B cell (primary cell): ENCODE data around the gene UNC79.

Experiments used
- EZH2 ChIP-seq: IDR thresholded peaks from 2 replicates; pipeline ENCODE4 v1.6.1; 2012; ENCODE audit warnings: borderline replicate concordance, low read depth, mild to moderate bottlenecking, moderate library complexity, low read length; ENCODE audit not compliant: insufficient read depth, poor library complexity, severe bottlenecking
- TF ChIP-seq, protein P1 (sequence below): fragments of 200-600 bp; IDR thresholded peaks from one replicate; pipeline ENCODE4 v1.8.0; 2022; ENCODE audit warnings: antibody characterized with exemption, mild to moderate bottlenecking

DNA sequence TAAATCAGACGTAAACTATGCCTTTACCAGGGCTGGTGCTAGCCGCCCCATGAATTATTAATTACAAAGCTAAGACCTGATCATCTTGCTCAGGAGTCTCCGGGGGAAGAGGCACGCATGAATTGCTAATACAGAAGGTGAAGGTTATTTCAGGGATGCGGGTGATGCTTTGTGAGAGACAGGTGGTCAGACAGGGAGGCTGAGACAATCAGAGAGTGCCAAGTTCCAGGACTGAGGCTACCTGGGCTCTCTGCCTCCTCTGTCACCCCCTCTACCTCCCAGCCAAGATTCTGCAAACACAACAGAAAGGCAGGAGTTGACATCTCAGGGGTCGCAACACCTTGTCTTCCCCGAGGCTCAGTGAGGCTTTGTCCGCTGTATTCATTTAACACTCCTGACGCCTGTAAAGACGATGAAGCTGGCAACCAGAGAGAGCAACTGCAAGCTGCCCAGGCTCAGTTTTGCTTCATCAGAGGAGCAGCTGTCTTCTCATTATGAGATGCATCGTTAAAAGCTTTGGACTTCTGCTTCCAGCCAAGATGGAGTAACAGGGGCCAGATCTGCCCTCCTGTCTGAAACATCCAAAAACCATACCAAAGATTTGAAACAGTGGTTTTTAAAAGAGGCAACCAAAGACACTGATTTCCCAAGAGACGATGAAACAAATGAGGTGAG lies 311.0 kb downstream of the UNC79 start:
- TF ChIP-seq, protein P1, sequence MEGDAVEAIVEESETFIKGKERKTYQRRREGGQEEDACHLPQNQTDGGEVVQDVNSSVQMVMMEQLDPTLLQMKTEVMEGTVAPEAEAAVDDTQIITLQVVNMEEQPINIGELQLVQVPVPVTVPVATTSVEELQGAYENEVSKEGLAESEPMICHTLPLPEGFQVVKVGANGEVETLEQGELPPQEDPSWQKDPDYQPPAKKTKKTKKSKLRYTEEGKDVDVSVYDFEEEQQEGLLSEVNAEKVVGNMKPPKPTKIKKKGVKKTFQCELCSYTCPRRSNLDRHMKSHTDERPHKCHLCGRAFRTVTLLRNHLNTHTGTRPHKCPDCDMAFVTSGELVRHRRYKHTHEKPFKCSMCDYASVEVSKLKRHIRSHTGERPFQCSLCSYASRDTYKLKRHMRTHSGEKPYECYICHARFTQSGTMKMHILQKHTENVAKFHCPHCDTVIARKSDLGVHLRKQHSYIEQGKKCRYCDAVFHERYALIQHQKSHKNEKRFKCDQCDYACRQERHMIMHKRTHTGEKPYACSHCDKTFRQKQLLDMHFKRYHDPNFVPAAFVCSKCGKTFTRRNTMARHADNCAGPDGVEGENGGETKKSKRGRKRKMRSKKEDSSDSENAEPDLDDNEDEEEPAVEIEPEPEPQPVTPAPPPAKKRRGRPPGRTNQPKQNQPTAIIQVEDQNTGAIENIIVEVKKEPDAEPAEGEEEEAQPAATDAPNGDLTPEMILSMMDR = no peak
- no peak for TF ChIP-seq EZH2
